Measurements from ENCODE around the gene APOL5.

DNA sequence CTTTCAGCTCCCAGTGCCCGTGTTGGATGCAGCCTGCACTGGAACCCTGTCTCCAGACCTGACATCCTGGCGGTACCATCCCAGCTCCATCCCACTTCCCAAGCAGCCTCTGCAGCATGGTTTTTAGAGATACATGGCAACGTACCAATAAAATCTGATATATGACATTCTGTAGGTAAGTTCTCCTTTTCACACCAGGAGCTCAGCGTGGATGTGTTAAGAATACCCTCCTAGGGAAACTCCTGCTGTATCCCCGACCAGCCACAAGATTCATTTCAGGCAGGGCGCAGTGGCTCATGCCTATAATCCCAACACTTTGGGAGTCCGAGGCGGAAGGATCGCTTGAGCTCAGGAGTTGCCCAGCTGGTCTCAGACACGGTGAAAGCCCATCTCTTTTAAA is 15.4 kb downstream of the APOL5 start:
- TF ChIP-seq, protein P1, sequence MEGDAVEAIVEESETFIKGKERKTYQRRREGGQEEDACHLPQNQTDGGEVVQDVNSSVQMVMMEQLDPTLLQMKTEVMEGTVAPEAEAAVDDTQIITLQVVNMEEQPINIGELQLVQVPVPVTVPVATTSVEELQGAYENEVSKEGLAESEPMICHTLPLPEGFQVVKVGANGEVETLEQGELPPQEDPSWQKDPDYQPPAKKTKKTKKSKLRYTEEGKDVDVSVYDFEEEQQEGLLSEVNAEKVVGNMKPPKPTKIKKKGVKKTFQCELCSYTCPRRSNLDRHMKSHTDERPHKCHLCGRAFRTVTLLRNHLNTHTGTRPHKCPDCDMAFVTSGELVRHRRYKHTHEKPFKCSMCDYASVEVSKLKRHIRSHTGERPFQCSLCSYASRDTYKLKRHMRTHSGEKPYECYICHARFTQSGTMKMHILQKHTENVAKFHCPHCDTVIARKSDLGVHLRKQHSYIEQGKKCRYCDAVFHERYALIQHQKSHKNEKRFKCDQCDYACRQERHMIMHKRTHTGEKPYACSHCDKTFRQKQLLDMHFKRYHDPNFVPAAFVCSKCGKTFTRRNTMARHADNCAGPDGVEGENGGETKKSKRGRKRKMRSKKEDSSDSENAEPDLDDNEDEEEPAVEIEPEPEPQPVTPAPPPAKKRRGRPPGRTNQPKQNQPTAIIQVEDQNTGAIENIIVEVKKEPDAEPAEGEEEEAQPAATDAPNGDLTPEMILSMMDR (conservative IDR thresholded peaks at IDR 0.05) = no peak
- no peak for TF ChIP-seq EZH2 (IDR thresholded peaks at IDR 0.05; ENCODE audit: low read depth)
